ENCODE measurements around the gene TRPM3.
A peak's percentile ranks its signal among the peaks of the same experiment; 100 is the strongest.

The TRPM3 gene

GRCh38 chr9:70883963-70884793 is 237.2 kb downstream of the TRPM3 start:
- no peak for DNase-seq (ENCODE audit: low spot score)

- DNase-seq (ENCODE audit: low spot score): peak; percentile 22
Observed at GRCh38 chr9:70883056-70883455, 238.4 kb downstream of the TRPM3 start.

GRCh38 chr9:70881333-70881732 is 240.1 kb downstream of the TRPM3 start:
- DNase-seq (ENCODE audit: low spot score): no peak

- DNase-seq (ENCODE audit: low spot score): no peak
Observed at GRCh38 chr9:70880535-70880934, 240.9 kb downstream of the TRPM3 start.

- no peak for DNase-seq (ENCODE audit: low spot score)
Observed at GRCh38 chr9:70878576-70878975, 242.8 kb downstream of the TRPM3 start.

GRCh38 chr9:70874451-70874850 is 247.0 kb downstream of the TRPM3 start:
- DNase-seq (ENCODE audit: low spot score): no peak

- no peak for DNase-seq (ENCODE audit: low spot score)
Observed at GRCh38 chr9:70873506-70873905, 247.9 kb downstream of the TRPM3 start.

- DNase-seq (ENCODE audit: low spot score): no peak
Observed at GRCh38 chr9:70868661-70869652, 252.5 kb downstream of the TRPM3 start.

- no peak for DNase-seq (ENCODE audit: low spot score)
Observed at GRCh38 chr9:70868041-70868440, 253.4 kb downstream of the TRPM3 start.

- no peak for DNase-seq (ENCODE audit: low spot score)
Observed at GRCh38 chr9:70865471-70865870, 255.9 kb downstream of the TRPM3 start.

- no peak for DNase-seq (ENCODE audit: low spot score)
Observed at GRCh38 chr9:70861797-70862196, 259.6 kb downstream of the TRPM3 start.

GRCh38 chr9:70861376-70861775 is 260.0 kb downstream of the TRPM3 start:
- DNase-seq (ENCODE audit: low spot score): no peak

- no peak for DNase-seq (ENCODE audit: low spot score)
Observed at GRCh38 chr9:70859694-70860093, 261.7 kb downstream of the TRPM3 start.

GRCh38 chr9:70856411-70856810 is 265.0 kb downstream of the TRPM3 start:
- DNase-seq (ENCODE audit: low spot score): no peak

- DNase-seq (ENCODE audit: low spot score): no peak
Observed at GRCh38 chr9:70852711-70853240, 268.6 kb downstream of the TRPM3 start.

GRCh38 chr9:70840266-70840665 is 281.2 kb downstream of the TRPM3 start:
- no peak for DNase-seq (ENCODE audit: low spot score)

GRCh38 chr9:70835323-70835722 is 286.1 kb downstream of the TRPM3 start:
- no peak for DNase-seq (ENCODE audit: low spot score)

- no peak for DNase-seq (ENCODE audit: low spot score)
Observed at GRCh38 chr9:70832492-70832891, 288.9 kb downstream of the TRPM3 start.

- DNase-seq (ENCODE audit: low spot score): no peak
Observed at GRCh38 chr9:70830618-70831017, 290.8 kb downstream of the TRPM3 start.

- DNase-seq (ENCODE audit: low spot score): no peak
Observed at GRCh38 chr9:70829591-70830265, 291.7 kb downstream of the TRPM3 start.

- DNase-seq (ENCODE audit: low spot score): no peak
Observed at GRCh38 chr9:70826562-70826961, 294.9 kb downstream of the TRPM3 start.

GRCh38 chr9:70823284-70823683 is 298.1 kb downstream of the TRPM3 start:
- DNase-seq (ENCODE audit: low spot score): no peak
